Measurements from ENCODE around the gene HEG1. TPM values are rescaled to one million over a fixed set of nuclear protein-coding genes. Genes with fewer than 3 reads are reported as not detected.

HEG1 gene
- total RNA-seq, 1 donor from 2014 or later, result 14.4 TPM

GRCh38 chr3:125023833-125024555 is 31.8 kb downstream of the HEG1 start:
- H3K9me3 Mint-ChIP-seq, result no peaks in the 10 kb centered on the region
- H3K4me1 Mint-ChIP-seq, result peaks cover 9% of the 10 kb centered on the region
- no peak for DNase-seq (ENCODE audit: low spot score in 2 of 2, unreplicated experiment in 2 of 2)
- no peaks in the 10 kb centered on the region for H3K27me3 Mint-ChIP-seq (ENCODE audit: low read depth)
- H3K4me3 Mint-ChIP-seq, result no peak overlapping the region
- H3K27ac Mint-ChIP-seq, result no peak overlapping the region
- no peak for TF ChIP-seq CTCF (IDR thresholded peaks at IDR 0.05; ENCODE audit: unreplicated experiment)
- H3K36me3 Mint-ChIP-seq, result peaks cover 6% of the 10 kb centered on the region

- no peak overlapping the region for H3K27ac Mint-ChIP-seq
- H3K4me1 Mint-ChIP-seq, result peaks cover 9% of the 10 kb centered on the region
- no peak overlapping the region for H3K4me3 Mint-ChIP-seq
- no peak for TF ChIP-seq CTCF (IDR thresholded peaks at IDR 0.05; ENCODE audit: unreplicated experiment)
- DNase-seq (ENCODE audit: low spot score in 2 of 2, unreplicated experiment in 2 of 2), result no peak
- H3K9me3 Mint-ChIP-seq, result no peaks in the 10 kb centered on the region
- no peaks in the 10 kb centered on the region for H3K27me3 Mint-ChIP-seq (ENCODE audit: low read depth)
- peaks cover 3% of the 10 kb centered on the region for H3K36me3 Mint-ChIP-seq
These were observed 33.6 kb downstream of the HEG1 start for GRCh38 chr3:125022206-125022605.

GRCh38 chr3:125019271-125019670 is 36.5 kb downstream of the HEG1 start:
- no peaks in the 10 kb centered on the region for H3K9me3 Mint-ChIP-seq
- peaks cover 2% of the 10 kb centered on the region for H3K4me1 Mint-ChIP-seq
- peaks cover 3% of the 10 kb centered on the region for H3K36me3 Mint-ChIP-seq
- no peak overlapping the region for H3K27ac Mint-ChIP-seq
- no peaks in the 10 kb centered on the region for H3K27me3 Mint-ChIP-seq (ENCODE audit: low read depth)
- no peak overlapping the region for H3K4me3 Mint-ChIP-seq
- TF ChIP-seq CTCF (IDR thresholded peaks at IDR 0.05; ENCODE audit: unreplicated experiment), result no peak
- no peak for DNase-seq (ENCODE audit: low spot score in 2 of 2, unreplicated experiment in 2 of 2)

GRCh38 chr3:125017406-125017805 is 38.4 kb downstream of the HEG1 start:
- no peaks in the 10 kb centered on the region for H3K9me3 Mint-ChIP-seq
- H3K36me3 Mint-ChIP-seq, result peaks cover 9% of the 10 kb centered on the region
- H3K4me1 Mint-ChIP-seq, result peaks cover 2% of the 10 kb centered on the region
- DNase-seq (ENCODE audit: low spot score in 2 of 2, unreplicated experiment in 2 of 2), result no peak
- TF ChIP-seq CTCF (IDR thresholded peaks at IDR 0.05; ENCODE audit: unreplicated experiment), result no peak
- H3K27me3 Mint-ChIP-seq (ENCODE audit: low read depth), result no peaks in the 10 kb centered on the region
- H3K4me3 Mint-ChIP-seq, result no peak overlapping the region
- no peak overlapping the region for H3K27ac Mint-ChIP-seq

GRCh38 chr3:125014570-125015179 is 41.1 kb downstream of the HEG1 start:
- Mint-ChIP-seq H3K27me3 (ENCODE audit: low read depth) (no peaks in the 10 kb centered on the region), H3K9me3 (no peaks in the 10 kb centered on the region), H3K4me3 (no peak overlapping the region), H3K36me3 (peaks cover 9% of the 10 kb centered on the region), H3K4me1 (no peaks in the 10 kb centered on the region), H3K27ac (no peak overlapping the region)
- DNase-seq (ENCODE audit: low spot score in 2 of 2, unreplicated experiment in 2 of 2), result no peak
- no peak for TF ChIP-seq CTCF (IDR thresholded peaks at IDR 0.05; ENCODE audit: unreplicated experiment)
